Neural cell (in vitro differentiated cells): ENCODE data around the gene GRPEL2.

ENCODE experiments used
- EP300 ChIP-seq: fragments of 450-650 bp; conservative IDR thresholded peaks from 2 replicates; pipeline ENCODE4 v1.6.1; 2014; ENCODE audit warnings: antibody characterized with exemption, mild to moderate bottlenecking, moderate library complexity; ENCODE audit not compliant: poor library complexity, severe bottlenecking
- EZH2 ChIP-seq: fragments of 200-600, 300-800 bp; shearing (Covaris generic), sonication (generic); IDR thresholded peaks from 2 replicates; pipeline ENCODE4 v1.6.1; 2014; ENCODE audit warnings: antibody characterized with exemption, low read length, borderline replicate concordance, mild to moderate bottlenecking; ENCODE audit not compliant: insufficient read depth, poor library complexity, severe bottlenecking
- MXI1 ChIP-seq: fragments of 450-650 bp; conservative IDR thresholded peaks from 2 replicates; pipeline ENCODE4 v1.6.1; 2014; ENCODE audit warnings: antibody characterized with exemption, mild to moderate bottlenecking; ENCODE audit not compliant: poor library complexity, severe bottlenecking
- POLR2AphosphoS5 ChIP-seq: IDR thresholded peaks from 2 replicates; pipeline ENCODE4 v1.6.1; 2012
- RAD21 ChIP-seq: fragments of 450-650 bp; conservative IDR thresholded peaks from 2 replicates; pipeline ENCODE4 v1.6.1; 2014; ENCODE audit warnings: antibody characterized with exemption, mild to moderate bottlenecking, moderate library complexity
- TAF1 ChIP-seq: IDR thresholded peaks from 2 replicates; pipeline ENCODE4 v1.6.1; 2012; ENCODE audit warnings: low read depth
- TF ChIP-seq, protein P1 (sequence below): fragments of 450-650 bp; IDR thresholded peaks from 2 replicates; pipeline ENCODE4 v1.5.1; 2014; ENCODE audit warnings: antibody characterized with exemption, mild to moderate bottlenecking, moderate library complexity; ENCODE audit not compliant: poor library complexity, severe bottlenecking
- TF ChIP-seq, protein P2 (sequence below): IDR thresholded peaks from 2 replicates; pipeline ENCODE4 v1.6.1; 2012; ENCODE audit warnings: borderline replicate concordance

DNA sequence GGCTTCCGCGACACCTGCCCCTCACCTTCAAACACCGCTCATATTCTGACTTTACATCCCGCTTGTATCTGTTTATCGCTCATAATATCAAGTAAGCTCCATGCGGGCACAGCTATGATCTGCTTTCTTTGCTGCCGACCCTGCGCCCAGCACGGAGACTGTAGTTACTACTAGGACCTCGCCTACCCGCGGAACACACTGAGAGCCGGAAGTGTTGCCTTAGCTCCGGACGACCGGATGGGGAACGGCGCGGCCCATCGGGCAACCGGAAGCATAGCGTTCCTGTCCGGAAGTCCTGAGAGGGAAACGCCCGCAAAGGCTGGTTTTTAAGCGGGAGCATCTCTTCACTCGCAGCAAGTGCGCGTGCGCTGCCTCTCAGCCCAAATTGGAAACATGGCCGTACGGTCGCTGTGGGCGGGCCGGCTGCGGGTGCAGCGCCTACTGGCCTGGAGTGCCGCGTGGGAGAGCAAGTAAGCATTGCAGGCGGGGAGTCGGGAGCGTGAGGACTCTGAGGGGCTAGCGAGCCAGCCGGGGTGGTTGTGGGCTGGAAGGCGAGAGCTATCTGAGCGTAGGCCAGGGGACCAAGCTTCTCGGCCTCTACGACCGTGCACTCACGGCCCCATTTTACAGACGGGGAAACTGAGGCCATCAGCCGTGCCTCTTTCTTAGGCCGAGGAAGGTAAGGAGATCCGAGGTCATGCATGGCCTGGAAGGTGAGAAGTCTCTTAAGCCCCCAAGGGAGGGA is at the start of gene GRPEL2:
- TF ChIP-seq, protein P1, sequence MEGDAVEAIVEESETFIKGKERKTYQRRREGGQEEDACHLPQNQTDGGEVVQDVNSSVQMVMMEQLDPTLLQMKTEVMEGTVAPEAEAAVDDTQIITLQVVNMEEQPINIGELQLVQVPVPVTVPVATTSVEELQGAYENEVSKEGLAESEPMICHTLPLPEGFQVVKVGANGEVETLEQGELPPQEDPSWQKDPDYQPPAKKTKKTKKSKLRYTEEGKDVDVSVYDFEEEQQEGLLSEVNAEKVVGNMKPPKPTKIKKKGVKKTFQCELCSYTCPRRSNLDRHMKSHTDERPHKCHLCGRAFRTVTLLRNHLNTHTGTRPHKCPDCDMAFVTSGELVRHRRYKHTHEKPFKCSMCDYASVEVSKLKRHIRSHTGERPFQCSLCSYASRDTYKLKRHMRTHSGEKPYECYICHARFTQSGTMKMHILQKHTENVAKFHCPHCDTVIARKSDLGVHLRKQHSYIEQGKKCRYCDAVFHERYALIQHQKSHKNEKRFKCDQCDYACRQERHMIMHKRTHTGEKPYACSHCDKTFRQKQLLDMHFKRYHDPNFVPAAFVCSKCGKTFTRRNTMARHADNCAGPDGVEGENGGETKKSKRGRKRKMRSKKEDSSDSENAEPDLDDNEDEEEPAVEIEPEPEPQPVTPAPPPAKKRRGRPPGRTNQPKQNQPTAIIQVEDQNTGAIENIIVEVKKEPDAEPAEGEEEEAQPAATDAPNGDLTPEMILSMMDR, result no peak
- peak; percentile 71 for TF ChIP-seq TAF1
- no peak for TF ChIP-seq EZH2
- TF ChIP-seq RAD21, result no peak
- peak; percentile 42 for TF ChIP-seq EP300
- TF ChIP-seq, protein P2, sequence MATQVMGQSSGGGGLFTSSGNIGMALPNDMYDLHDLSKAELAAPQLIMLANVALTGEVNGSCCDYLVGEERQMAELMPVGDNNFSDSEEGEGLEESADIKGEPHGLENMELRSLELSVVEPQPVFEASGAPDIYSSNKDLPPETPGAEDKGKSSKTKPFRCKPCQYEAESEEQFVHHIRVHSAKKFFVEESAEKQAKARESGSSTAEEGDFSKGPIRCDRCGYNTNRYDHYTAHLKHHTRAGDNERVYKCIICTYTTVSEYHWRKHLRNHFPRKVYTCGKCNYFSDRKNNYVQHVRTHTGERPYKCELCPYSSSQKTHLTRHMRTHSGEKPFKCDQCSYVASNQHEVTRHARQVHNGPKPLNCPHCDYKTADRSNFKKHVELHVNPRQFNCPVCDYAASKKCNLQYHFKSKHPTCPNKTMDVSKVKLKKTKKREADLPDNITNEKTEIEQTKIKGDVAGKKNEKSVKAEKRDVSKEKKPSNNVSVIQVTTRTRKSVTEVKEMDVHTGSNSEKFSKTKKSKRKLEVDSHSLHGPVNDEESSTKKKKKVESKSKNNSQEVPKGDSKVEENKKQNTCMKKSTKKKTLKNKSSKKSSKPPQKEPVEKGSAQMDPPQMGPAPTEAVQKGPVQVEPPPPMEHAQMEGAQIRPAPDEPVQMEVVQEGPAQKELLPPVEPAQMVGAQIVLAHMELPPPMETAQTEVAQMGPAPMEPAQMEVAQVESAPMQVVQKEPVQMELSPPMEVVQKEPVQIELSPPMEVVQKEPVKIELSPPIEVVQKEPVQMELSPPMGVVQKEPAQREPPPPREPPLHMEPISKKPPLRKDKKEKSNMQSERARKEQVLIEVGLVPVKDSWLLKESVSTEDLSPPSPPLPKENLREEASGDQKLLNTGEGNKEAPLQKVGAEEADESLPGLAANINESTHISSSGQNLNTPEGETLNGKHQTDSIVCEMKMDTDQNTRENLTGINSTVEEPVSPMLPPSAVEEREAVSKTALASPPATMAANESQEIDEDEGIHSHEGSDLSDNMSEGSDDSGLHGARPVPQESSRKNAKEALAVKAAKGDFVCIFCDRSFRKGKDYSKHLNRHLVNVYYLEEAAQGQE, result peak; percentile 45
- peak; percentile 90 for TF ChIP-seq POLR2AphosphoS5
- TF ChIP-seq MXI1, result peak; percentile 92
